Psoas muscle (tissue), 8 donors: ENCODE results near the gene TUBGCP6. TPM values are rescaled to one million over a fixed set of nuclear protein-coding genes. Genes with fewer than 3 reads are reported as not detected.
A peak's percentile ranks its signal among the peaks of the same experiment; 100 is the strongest.

Source experiments
- ATAC-seq, 4 donors: fragments of 200-7000 bp; cut with Tn5 transposase; one replicate each; pipeline ENCODE4 v1.9.1; 2020; ENCODE audit warnings: moderate library complexity in 3 of 4, mild to moderate bottlenecking in 2 of 4
- DNase-seq, 2 donors: peaks; one replicate each; pipeline ENCODE4 v3.0.0-alpha.2; 2020
- H3K27ac ChIP-seq: fragments of 200-600 bp; one replicate; pipeline ENCODE4 v1.8.0; 2022
- H3K27me3 ChIP-seq, 3 donors: fragments of 200-600 bp in 1 of 3; one replicate each; pipeline versions ENCODE4 v1.6.1 to v1.8.0; 2013 to 2022; ENCODE audit warnings: low read length in 2 of 3, mild to moderate bottlenecking in 2 of 3, moderate library complexity in 1 of 3; ENCODE audit not compliant: insufficient read depth in 3 of 3
- H3K36me3 ChIP-seq, 2 donors: fragments of 200-600 bp in 1 of 2; one replicate each; pipeline versions ENCODE4 v1.6.1 to v1.8.0; 2013 to 2022; ENCODE audit warnings: low read depth in 1 of 2, mild to moderate bottlenecking in 1 of 2, moderate library complexity in 1 of 2; ENCODE audit not compliant: insufficient read depth in 1 of 2
- H3K4me1 ChIP-seq: fragments of 200-600 bp; one replicate; pipeline ENCODE4 v1.8.0; 2022
- H3K4me3 ChIP-seq: fragments of 200-600 bp; one replicate; pipeline ENCODE4 v1.8.0; 2022; ENCODE audit warnings: mild to moderate bottlenecking
- H3K9me3 ChIP-seq: fragments of 200-600 bp; one replicate; pipeline ENCODE4 v1.8.0; 2022
- WGBS, 3 donors: extraction: QIAGEN DNeasy Blood & Tissue Kit; methylation state at CpG; one replicate each; pipeline versions ENCODE4 v1.1.6 to v1.1.7; 2013; 5-methylcytosine and 5-hydroxymethylcytosine counted together
- intact Hi-C, 2 donors: fragments of 100-400 bp; cut with DNase I; formaldehyde crosslinking; loops; one replicate each; pipeline versions ENCODE4 v1.11.0 to v1.14.2; 2022
- long read RNA-seq, 2 donors: library from polyadenylated mRNA; unstranded; transcript quantifications; one replicate each; pipeline ENCODE4 v2.0.0, GENCODE V29; 2021
- polyA plus RNA-seq, 3 donors: library from polyadenylated mRNA; stranded (reverse); fragments of 200-250 nt; gene quantifications; one replicate each; pipeline ENCODE4 v1.2.3, GENCODE V29; 2013
- total RNA-seq, 4 donors: library from RNA; stranded (reverse); fragmentation: NEBNext Ultra II Directional in 2 of 4; extraction: Animal tissue kit (Norgen Biotek cat#: 25700) in 2 of 4; gene quantifications; one replicate each; pipeline versions ENCODE4 v1.2.1 to v1.2.4, GENCODE V29; 2021 to 2023
- TF ChIP-seq, protein P1 (sequence below): fragments of 200-600 bp; IDR thresholded peaks from one replicate; pipeline ENCODE4 v1.8.0; 2022; ENCODE audit warnings: antibody characterized with exemption
- donor health status: healthy with polysubstance abuse.
- donor health status: DM: no; HTN: no; CAD: no; lungs with moderate emphysema.
- donor health status: Bipolar disorder and iron deficiency.
- donor health status: healthy.
- donor health status: DM: yes; HTN: yes; CAD: no.
- donor health status: DM: no; HTN: no; CAD: no.
- donor health status: DM: no; HTN: no; CAD: no.
- donor health status: DM: yes; HTN: yes; CAD: no.

Gene TUBGCP6, protein sequence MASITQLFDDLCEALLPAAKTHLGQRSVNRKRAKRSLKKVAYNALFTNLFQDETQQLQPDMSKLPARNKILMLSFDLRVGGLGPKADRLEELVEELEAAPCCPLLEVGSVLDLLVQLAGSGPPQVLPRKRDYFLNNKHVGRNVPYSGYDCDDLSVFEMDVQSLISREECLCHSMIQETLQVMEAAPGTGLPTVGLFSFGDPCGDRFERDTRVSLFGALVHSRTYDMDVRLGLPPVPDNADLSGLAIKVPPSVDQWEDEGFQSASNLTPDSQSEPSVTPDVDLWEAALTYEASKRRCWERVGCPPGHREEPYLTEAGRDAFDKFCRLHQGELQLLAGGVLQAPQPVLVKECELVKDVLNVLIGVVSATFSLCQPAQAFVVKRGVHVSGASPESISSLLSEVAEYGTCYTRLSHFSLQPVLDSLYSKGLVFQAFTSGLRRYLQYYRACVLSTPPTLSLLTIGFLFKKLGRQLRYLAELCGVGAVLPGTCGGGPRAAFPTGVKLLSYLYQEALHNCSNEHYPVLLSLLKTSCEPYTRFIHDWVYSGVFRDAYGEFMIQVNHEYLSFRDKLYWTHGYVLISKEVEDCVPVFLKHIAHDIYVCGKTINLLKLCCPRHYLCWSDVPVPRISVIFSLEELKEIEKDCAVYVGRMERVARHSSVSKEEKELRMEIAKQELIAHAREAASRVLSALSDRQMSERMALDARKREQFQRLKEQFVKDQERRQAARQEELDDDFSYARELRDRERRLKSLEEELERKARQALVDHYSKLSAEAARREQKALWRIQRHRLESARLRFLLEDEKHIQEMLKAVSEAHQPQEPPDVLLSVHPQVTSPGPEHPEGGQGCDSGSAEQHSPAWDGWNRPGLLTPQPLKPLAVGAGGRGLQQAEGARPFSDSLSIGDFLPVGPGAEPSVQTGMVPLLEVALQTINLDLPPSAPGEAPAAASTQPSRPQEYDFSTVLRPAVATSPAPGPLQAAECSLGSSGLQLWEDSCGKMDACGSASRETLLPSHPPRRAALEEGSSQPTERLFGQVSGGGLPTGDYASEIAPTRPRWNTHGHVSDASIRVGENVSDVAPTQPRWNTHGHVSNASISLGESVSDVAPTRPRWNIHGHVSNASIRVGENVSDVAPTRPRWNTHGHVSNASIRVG (N-terminal part only)
- total RNA-seq, result 10 to 100 TPM; 18.0 to 21.8 (median 19.0) TPM
- 10 to 100 TPM in 2 of 3 donors, 1 to 10 TPM in 1; 9.5 to 11.2 (median 10.6) TPM for polyA plus RNA-seq
- long read RNA-seq, donor 1, partial matches to known transcripts, result 7 of 12 reads
- long read RNA-seq, donor 1, other reads (novel, unspliced or antisense), result 5 of 12 reads
- long read RNA-seq, donor 2, full-length matches to known transcripts, result 1 of 22 reads
- long read RNA-seq, donor 2, partial matches to known transcripts, result 11 of 22 reads
- long read RNA-seq, donor 2, other reads (novel, unspliced or antisense), result 10 of 22 reads

DNA sequence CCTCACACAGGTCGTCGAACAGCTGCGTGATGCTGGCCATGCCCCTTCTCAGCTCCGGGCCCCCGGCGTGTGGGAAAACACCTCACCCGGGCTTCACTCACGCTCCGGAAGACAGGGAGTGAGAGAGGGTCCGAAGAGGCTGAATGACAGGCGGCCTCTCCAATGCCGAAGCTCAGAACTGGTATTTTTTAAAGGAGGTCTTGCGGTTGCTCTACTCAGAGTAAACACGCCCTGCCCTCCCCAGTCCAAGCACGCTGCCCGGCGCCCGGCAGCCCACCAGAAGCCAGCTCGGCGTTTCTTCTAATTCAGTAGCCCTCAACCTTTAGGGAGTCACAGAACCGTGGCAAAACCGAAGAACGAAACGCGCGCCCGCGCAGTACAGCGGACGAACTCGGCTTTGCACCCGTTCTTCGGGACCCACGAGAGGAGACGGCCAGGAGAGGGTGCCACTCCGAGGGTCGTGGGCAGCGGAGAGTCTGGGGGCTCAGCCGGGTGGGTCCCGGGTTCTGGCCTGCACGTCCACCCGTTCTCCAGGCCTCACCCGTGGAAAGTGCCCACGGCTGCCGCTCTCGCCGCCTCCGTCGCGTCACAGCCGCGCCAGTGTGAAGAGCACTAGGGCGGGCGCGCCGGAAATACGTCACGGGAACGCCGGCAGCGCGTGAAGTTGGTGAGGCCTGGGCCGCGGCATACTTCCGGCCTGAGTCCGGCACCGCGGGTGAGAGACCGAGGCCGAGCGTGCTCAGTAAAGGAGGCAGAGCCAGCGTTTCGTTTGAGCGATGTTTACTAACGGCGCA, at the start of gene TUBGCP6:
TSS of gene TUBGCP6 (minus strand) at position 604 of the 794 bp plus-strand sequence. CDS start at position 40, 564 bp downstream.
- peaks cover 45% of the 10 kb centered on the region for H3K4me1 ChIP-seq

DNA sequence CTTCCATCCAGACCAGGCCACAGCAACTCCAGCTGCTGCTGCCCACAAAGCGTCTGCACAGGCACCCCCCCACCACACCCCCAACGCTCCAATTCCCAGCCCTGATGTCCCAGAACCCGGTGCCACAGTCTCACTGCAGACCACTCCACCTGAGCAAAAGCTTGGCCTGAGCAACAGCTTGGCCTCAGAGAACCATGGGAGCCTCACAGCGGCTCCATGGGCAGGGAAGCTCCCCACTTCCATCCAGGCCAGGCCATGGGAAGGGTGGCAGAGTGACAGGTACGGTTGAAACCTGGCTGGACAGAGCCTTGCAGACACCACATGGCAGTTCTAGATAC, 49.5 kb upstream of the TUBGCP6 start:
- Histone ChIP-seq H3K4me1 (peaks cover 9% of the 10 kb centered on the region), H3K36me3 (peaks cover 0 to 9% of the 10 kb centered on the region in 2 donors), H3K27me3 (peaks cover 0 to 1% (median 0%) of the 10 kb centered on the region in 3 donors), H3K4me3 (peak overlapping the region; percentile 38), H3K9me3 (no peaks in the 10 kb centered on the region), H3K27ac (peak overlapping the region; percentile 63)
- ATAC-seq (no peak), DNase-seq (no peak)
- TF ChIP-seq, protein P1, sequence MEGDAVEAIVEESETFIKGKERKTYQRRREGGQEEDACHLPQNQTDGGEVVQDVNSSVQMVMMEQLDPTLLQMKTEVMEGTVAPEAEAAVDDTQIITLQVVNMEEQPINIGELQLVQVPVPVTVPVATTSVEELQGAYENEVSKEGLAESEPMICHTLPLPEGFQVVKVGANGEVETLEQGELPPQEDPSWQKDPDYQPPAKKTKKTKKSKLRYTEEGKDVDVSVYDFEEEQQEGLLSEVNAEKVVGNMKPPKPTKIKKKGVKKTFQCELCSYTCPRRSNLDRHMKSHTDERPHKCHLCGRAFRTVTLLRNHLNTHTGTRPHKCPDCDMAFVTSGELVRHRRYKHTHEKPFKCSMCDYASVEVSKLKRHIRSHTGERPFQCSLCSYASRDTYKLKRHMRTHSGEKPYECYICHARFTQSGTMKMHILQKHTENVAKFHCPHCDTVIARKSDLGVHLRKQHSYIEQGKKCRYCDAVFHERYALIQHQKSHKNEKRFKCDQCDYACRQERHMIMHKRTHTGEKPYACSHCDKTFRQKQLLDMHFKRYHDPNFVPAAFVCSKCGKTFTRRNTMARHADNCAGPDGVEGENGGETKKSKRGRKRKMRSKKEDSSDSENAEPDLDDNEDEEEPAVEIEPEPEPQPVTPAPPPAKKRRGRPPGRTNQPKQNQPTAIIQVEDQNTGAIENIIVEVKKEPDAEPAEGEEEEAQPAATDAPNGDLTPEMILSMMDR, result no peak
- intact Hi-C loops, result no loop called here
- 47 to 61% (median 52%) methylated on average over 5 of the region's 5 CpGs for WGBS, 3 donors

More for the DNA sequence above, at the start of gene TUBGCP6:
- peak; percentile 89 to 91 (median 90) for ATAC-seq
- TF ChIP-seq, protein P1, result peak; percentile 27
- Histone ChIP-seq H3K27me3 (no peaks in the 10 kb centered on the region), H3K4me3 (peak within 1 kb of the TSS; percentile 98), H3K27ac (peak within 1 kb of the TSS; percentile 95), H3K9me3 (no peaks in the 10 kb centered on the region), H3K36me3 (peaks cover 0 to 44% of the 10 kb centered on the region in 2 donors)
- WGBS, 3 donors, result 0 to 1% (median 0%) methylated on average over 75 to 76 of the region's 76 CpGs
- intact Hi-C loops, result loop anchor here in 1 of 2 donors (5.0 kb wide), 1 partner anchor 37 kb away; no protein-coding TSS in a partner anchor
- DNase-seq, result peak; percentile 98

DNA sequence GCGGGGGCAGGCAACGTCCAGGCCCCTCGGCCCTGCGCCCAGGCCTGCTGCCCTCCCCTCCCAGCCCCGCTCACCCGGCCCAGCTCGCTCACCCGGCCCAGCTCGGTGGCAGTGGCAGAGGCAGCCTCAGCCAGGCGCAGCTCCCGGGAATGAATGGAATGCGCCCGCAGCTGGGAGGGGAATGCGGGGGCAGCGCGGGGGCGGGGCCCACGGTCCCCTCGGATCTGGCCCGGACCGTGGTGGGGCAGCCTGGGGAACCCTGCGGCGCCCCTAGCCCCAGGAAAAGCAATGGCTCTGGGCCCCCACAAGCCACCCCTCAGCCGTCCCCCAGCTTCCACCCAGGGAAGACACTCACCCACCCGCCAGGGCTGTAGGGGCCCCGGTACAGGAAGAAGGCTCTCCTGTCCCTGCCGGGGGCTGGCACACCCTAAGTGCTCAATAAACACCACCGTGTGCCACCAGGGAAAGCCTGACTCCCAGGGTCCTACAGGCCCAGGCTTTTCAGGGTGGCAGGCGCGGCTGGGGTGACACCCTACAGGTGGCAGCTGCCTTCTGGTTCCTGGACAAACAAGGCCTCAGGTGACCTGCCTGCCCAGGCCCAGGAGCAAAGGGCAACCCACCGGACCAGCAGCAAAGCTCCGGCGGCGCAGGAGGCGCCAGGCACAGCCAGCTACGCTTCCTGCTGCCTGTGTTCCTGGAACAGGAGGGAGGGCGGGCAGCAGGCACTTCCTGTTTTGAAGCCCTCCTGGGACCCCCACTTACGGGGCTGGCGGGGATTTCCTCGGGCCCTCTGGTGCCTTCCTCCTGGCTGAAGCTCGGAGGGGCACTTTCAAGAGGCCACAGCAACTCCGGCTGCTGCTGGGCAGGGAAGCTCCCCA, 48.9 kb upstream of the TUBGCP6 start:
- TF ChIP-seq, protein P1, result no peak
- Histone ChIP-seq H3K4me1 (peaks cover 9% of the 10 kb centered on the region), H3K9me3 (no peaks in the 10 kb centered on the region), H3K27me3 (peaks cover 0 to 1% (median 0%) of the 10 kb centered on the region in 3 donors), H3K27ac (peak overlapping the region; percentile 63), H3K4me3 (peak overlapping the region; percentile 38), H3K36me3 (peaks cover 0 to 15% of the 10 kb centered on the region in 2 donors)
- WGBS, 3 donors, result 26 to 32% (median 28%) methylated on average over 29 to 42 of the region's 42 CpGs
- DNase-seq (peak in 1 of 2 donors; percentile 50), ATAC-seq (peak; percentile 45 to 58 (median 56))
- intact Hi-C loops, result no loop called here
